Tibial nerve (tissue), 4 donors: ENCODE results near the gene CCDC27. TPM values are rescaled to one million over a fixed set of nuclear protein-coding genes. Genes with fewer than 3 reads are reported as not detected.
A peak's percentile ranks its signal among the peaks of the same experiment; 100 is the strongest.
"Not testable (repeated sequence)": the region's sequence is repeated elsewhere in the genome, so short reads cannot be mapped to it uniquely, and the experiment has no call there.

Experiments used
- DNase-seq, 2 donors: peaks; one replicate each; pipeline ENCODE4 v3.0.0-alpha.2; 2019; ENCODE audit warnings: low spot score in 2 of 2
- H3K27ac ChIP-seq, 4 donors: fragments of 200-600 bp; sonication (generic) in 3 of 4; one replicate each; pipeline ENCODE4 v1.5.1; 2017 to 2019; ENCODE audit warnings: mild to moderate bottlenecking in 1 of 4
- H3K27me3 ChIP-seq, 2 donors: fragments of 200-600 bp; sonication (generic) in 1 of 2; one replicate each; pipeline versions ENCODE4 v1.5.1 to v1.6.0; 2017 to 2019
- H3K36me3 ChIP-seq, 3 donors: fragments of 200-600 bp; sonication (generic); one replicate each; pipeline ENCODE4 v1.5.1; 2018 to 2019
- H3K4me1 ChIP-seq, 4 donors: fragments of 200-600 bp; sonication (generic) in 3 of 4; one replicate each; pipeline ENCODE4 v1.5.1; 2017 to 2019
- H3K4me3 ChIP-seq, 4 donors: fragments of 200-600 bp; sonication (generic) in 3 of 4; one replicate each; pipeline ENCODE4 v1.5.1; 2017 to 2019; ENCODE audit warnings: mild to moderate bottlenecking in 1 of 4, moderate library complexity in 1 of 4
- H3K9me3 ChIP-seq, 4 donors: fragments of 200-600 bp; sonication (generic) in 3 of 4; one replicate each; pipeline ENCODE4 v1.5.1; 2017 to 2019
- CTCF ChIP-seq, 5 experiments: fragments of 200-600 bp in 3 of 5; fragments of 450-650 bp in 2 of 5; sonication (generic) in 3 of 5; IDR thresholded peaks; one replicate each; pipeline ENCODE4 v1.5.1; 2016 to 2019; ENCODE audit warnings: antibody characterized with exemption in 5 of 5, mild to moderate bottlenecking in 3 of 5, moderate library complexity in 2 of 5
- EP300 ChIP-seq, 2 donors: sonication (generic); formaldehyde crosslinking; IDR thresholded peaks; one replicate each; pipeline ENCODE4 v1.6.1; 2017; ENCODE audit warnings: antibody characterized with exemption in 2 of 2, mild to moderate bottlenecking in 1 of 2
- POLR2A ChIP-seq, 2 donors: fragments of 450-650 bp; IDR thresholded peaks; one replicate each; pipeline ENCODE4 v1.6.1; 2017; ENCODE audit warnings: antibody characterized with exemption in 2 of 2, mild to moderate bottlenecking in 2 of 2, moderate library complexity in 2 of 2
- whole genome bisulfite sequencing, 2 donors: methylation state at CpG; one replicate each; pipeline ENCODE4 v1.1.5; 2018; 5-methylcytosine and 5-hydroxymethylcytosine counted together
- total RNA-seq, 4 donors: library from RNA; depleted of rRNA; stranded (reverse); fragments of >200 nt; gene quantifications; one replicate each; pipeline ENCODE4 v1.1.0, GENCODE V29; 2016

CCDC27 gene
- total RNA-seq, 4 donors from 2014 or later, result not detected

GRCh38 chr1:3717715-3718601 lies 34.3 kb upstream of the CCDC27 start:
- 19 to 42% methylated on average over 30 to 37 of the region's 40 CpGs for WGBS, 2 donors
- Histone ChIP-seq H3K4me1 (peaks cover 0 to 20% (median 0%) of the 10 kb centered on the region in 4 donors), H3K27ac (no peak overlapping the region), H3K9me3 (no peaks in the 10 kb centered on the region), H3K36me3 (no peaks in the 10 kb centered on the region), H3K27me3 (peaks cover 0 to 39% of the 10 kb centered on the region in 2 donors), H3K4me3 (no peak overlapping the region)
- no peak for DNase-seq
- no peak for TF ChIP-seq CTCF (IDR thresholded peaks at IDR 0.05)
- no peak for TF ChIP-seq POLR2A (IDR thresholded peaks at IDR 0.05)
- no peak for TF ChIP-seq EP300 (IDR thresholded peaks at IDR 0.05)

- H3K9me3 ChIP-seq, result no peaks in the 10 kb centered on the region
- H3K36me3 ChIP-seq, result no peaks in the 10 kb centered on the region
- H3K27ac ChIP-seq, result no peak overlapping the region
- no peak for TF ChIP-seq CTCF (IDR thresholded peaks at IDR 0.05)
- no peak for TF ChIP-seq EP300 (IDR thresholded peaks at IDR 0.05)
- no peak for TF ChIP-seq POLR2A (IDR thresholded peaks at IDR 0.05)
- DNase-seq, result no peak
- 75 to 78% methylated on average over 7 to 14 of the region's 14 CpGs for WGBS, 2 donors
- H3K4me3 ChIP-seq, result no peak overlapping the region
- peaks cover 0 to 20% (median 0%) of the 10 kb centered on the region in 4 donors for H3K4me1 ChIP-seq
- H3K27me3 ChIP-seq, result peaks cover 0 to 39% of the 10 kb centered on the region in 2 donors
These were observed 33.5 kb upstream of the CCDC27 start for GRCh38 chr1:3718764-3719163.

GRCh38 chr1:3721955-3722465 lies 30.2 kb upstream of the CCDC27 start:
- no peak overlapping the region for H3K4me3 ChIP-seq
- WGBS, 2 donors, result 80 to 84% methylated on average over 13 to 20 of the region's 20 CpGs
- no peaks in the 10 kb centered on the region for H3K9me3 ChIP-seq
- no peak for DNase-seq
- H3K36me3 ChIP-seq, result no peaks in the 10 kb centered on the region
- no peak for TF ChIP-seq EP300 (IDR thresholded peaks at IDR 0.05)
- no peak for TF ChIP-seq CTCF (IDR thresholded peaks at IDR 0.05)
- TF ChIP-seq POLR2A (IDR thresholded peaks at IDR 0.05), result no peak
- H3K27ac ChIP-seq, result no peak overlapping the region
- H3K27me3 ChIP-seq, result peaks cover 0 to 37% of the 10 kb centered on the region in 2 donors
- peaks cover 0 to 6% (median 0%) of the 10 kb centered on the region in 4 donors for H3K4me1 ChIP-seq

- DNase-seq, result no peak
- Histone ChIP-seq H3K27me3 (peaks cover 0 to 36% of the 10 kb centered on the region in 2 donors), H3K4me1 (peaks cover 0 to 4% (median 0%) of the 10 kb centered on the region in 4 donors), H3K4me3 (no peak overlapping the region), H3K36me3 (no peaks in the 10 kb centered on the region), H3K27ac (no peak overlapping the region), H3K9me3 (no peaks in the 10 kb centered on the region)
- WGBS, 2 donors, result 73 to 88% methylated on average over 2 to 3 of the region's 3 CpGs
- TF ChIP-seq POLR2A (IDR thresholded peaks at IDR 0.05) (no peak), EP300 (IDR thresholded peaks at IDR 0.05) (no peak), CTCF (IDR thresholded peaks at IDR 0.05) (no peak)
These were observed 29.4 kb upstream of the CCDC27 start for GRCh38 chr1:3722846-3723245.

GRCh38 chr1:3724416-3725030 lies 27.7 kb upstream of the CCDC27 start:
- not testable (repeated sequence) for H3K36me3 ChIP-seq, H3K4me1 ChIP-seq, H3K27ac ChIP-seq, H3K9me3 ChIP-seq, H3K4me3 ChIP-seq
- 30 to 35% methylated on average over 18 of the region's 18 CpGs for WGBS, 2 donors
- H3K27me3 ChIP-seq, result peaks cover 0 to 36% of the 10 kb centered on the region in 2 donors
- TF ChIP-seq CTCF (IDR thresholded peaks at IDR 0.05), result peak; percentile 81 to 94 (median 88)
- DNase-seq, result peak; percentile 30 to 53
